RWPE1 (cell line): ENCODE results near the gene BRD2.

Source experiments
- CTCF ChIA-PET: fragments of 350-600 bp; sonication (Branson Sonifier 250); formaldehyde crosslinking; extraction: SDS; loops from one replicate; lab custom pipeline; 2021; lab: Yijun Ruan, JAX
- POLR2A ChIA-PET: fragments of 400-600 bp; formaldehyde crosslinking; extraction: SDS; loops from one replicate; lab custom pipeline; 2020; ENCODE audit warnings: antibody characterized with exemption; ENCODE audit not compliant: low non-redundant PET; lab: Yijun Ruan, JAX
- DNase-seq: peaks from one replicate; pipeline ENCODE4 v3.0.0; 2012; ENCODE audit warnings: low spot score
- H3K27ac ChIP-seq: fragments of 450-650 bp; 2 replicates; pipeline ENCODE4 v1.5.1; 2017
- TF ChIP-seq, protein P1 (sequence below): fragments of 450-650 bp; conservative IDR thresholded peaks from 2 replicates; pipeline ENCODE4 v1.5.1; 2017; ENCODE audit warnings: low read depth, mild to moderate bottlenecking

The BRD2 gene

DNA sequence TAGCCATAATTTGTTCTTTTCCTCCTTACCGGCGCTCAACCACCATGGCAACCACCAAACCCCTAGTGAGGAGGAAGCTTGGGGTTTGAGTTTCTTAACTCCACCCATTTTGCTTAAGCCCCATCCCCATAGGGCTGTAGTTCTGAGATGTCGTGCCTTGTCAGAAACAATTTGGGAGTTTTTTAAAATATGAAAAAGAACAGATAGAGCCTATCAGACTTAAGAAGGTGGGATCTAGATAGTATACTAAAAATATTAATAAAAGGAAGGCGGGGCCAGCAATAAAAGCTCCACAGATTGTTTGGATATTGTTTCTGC lies 5.6 kb downstream of the BRD2 start:
- CTCF ChIA-PET: interaction anchor here (1.2 kb wide), 1 partner anchor 11 kb away, joined by 8 read pairs; no protein-coding TSS in a partner anchor
- POLR2A ChIA-PET: interaction anchor here (0.5 to 0.8 kb wide), 3 partner anchors 8 to 276 kb away, joined by 3 to 5 read pairs (median 4); no protein-coding TSS in a partner anchor
- H3K27ac ChIP-seq: no peak overlapping the region
- TF ChIP-seq, protein P1, sequence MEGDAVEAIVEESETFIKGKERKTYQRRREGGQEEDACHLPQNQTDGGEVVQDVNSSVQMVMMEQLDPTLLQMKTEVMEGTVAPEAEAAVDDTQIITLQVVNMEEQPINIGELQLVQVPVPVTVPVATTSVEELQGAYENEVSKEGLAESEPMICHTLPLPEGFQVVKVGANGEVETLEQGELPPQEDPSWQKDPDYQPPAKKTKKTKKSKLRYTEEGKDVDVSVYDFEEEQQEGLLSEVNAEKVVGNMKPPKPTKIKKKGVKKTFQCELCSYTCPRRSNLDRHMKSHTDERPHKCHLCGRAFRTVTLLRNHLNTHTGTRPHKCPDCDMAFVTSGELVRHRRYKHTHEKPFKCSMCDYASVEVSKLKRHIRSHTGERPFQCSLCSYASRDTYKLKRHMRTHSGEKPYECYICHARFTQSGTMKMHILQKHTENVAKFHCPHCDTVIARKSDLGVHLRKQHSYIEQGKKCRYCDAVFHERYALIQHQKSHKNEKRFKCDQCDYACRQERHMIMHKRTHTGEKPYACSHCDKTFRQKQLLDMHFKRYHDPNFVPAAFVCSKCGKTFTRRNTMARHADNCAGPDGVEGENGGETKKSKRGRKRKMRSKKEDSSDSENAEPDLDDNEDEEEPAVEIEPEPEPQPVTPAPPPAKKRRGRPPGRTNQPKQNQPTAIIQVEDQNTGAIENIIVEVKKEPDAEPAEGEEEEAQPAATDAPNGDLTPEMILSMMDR: no peak
- DNase-seq: no peak

GRCh38 chr6:32974541-32975308 lies 6.3 kb downstream of the BRD2 start:
- ChIA-PET POLR2A (interaction anchor here (0.5 to 0.8 kb wide), 3 partner anchors 9 to 275 kb away, joined by 3 to 5 read pairs (median 4); no protein-coding TSS in a partner anchor), CTCF (interaction anchor here (0.6 to 1.3 kb wide), 3 partner anchors 10 to 41 kb away, joined by 3 to 8 read pairs (median 4); no protein-coding TSS in a partner anchor)
- TF ChIP-seq, protein P1: no peak
- DNase-seq: no peak
- peak overlapping the region; percentile 53 for H3K27ac ChIP-seq

GRCh38 chr6:32975886-32976285 lies 7.5 kb downstream of the BRD2 start:
- no peak for DNase-seq
- peak overlapping the region; percentile 33 for H3K27ac ChIP-seq
- TF ChIP-seq, protein P1: no peak
- CTCF ChIA-PET: interaction anchor here (0.7 to 1.3 kb wide), 2 partner anchors 9 to 780 kb away, joined by 3 to 4 read pairs; no protein-coding TSS in a partner anchor
- POLR2A ChIA-PET: no interaction called here

- H3K27ac ChIP-seq: peak overlapping the region; percentile 33
- TF ChIP-seq, protein P1: no peak
- DNase-seq: no peak
- POLR2A ChIA-PET: no interaction called here
- CTCF ChIA-PET: interaction anchor here (0.7 to 1.3 kb wide), 2 partner anchors 8 to 781 kb away, joined by 3 to 4 read pairs; no protein-coding TSS in a partner anchor
These were observed 8.1 kb downstream of the BRD2 start for GRCh38 chr6:32976334-32977069.

DNA sequence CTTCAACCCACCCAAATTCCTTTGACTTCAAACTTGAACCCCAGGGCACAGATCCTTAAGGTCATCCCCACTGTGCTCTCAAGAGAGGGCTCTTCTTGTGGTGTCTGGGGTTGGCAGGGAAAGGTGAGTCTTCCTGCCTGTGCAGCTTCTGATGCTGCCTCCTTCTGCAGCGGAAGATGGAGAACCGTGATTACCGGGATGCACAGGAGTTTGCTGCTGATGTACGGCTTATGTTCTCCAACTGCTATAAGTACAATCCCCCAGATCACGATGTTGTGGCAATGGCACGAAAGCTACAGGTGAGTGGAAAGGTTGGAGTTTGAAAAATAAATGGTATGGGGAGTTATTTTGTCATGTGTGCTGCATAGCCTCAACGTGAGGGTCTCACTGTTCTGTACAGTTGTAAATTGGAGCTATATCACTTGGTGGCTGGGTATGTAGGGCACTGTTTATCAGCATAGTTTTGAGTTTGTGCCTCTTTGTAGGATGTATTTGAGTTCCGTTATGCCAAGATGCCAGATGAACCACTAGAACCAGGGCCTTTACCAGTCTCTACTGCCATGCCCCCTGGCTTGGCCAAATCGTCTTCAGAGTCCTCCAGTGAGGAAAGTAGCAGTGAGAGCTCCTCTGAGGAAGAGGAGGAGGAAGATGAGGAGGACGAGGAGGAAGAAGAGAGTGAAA lies 9.0 kb downstream of the BRD2 start:
- POLR2A ChIA-PET: no interaction called here
- H3K27ac ChIP-seq: no peak overlapping the region
- TF ChIP-seq, protein P1: no peak
- no peak for DNase-seq
- CTCF ChIA-PET: interaction anchor here (0.7 kb wide), 2 partner anchors 271 to 1819 kb away, joined by 3 to 4 read pairs; partner anchors contain the start of gene TCF19

DNA sequence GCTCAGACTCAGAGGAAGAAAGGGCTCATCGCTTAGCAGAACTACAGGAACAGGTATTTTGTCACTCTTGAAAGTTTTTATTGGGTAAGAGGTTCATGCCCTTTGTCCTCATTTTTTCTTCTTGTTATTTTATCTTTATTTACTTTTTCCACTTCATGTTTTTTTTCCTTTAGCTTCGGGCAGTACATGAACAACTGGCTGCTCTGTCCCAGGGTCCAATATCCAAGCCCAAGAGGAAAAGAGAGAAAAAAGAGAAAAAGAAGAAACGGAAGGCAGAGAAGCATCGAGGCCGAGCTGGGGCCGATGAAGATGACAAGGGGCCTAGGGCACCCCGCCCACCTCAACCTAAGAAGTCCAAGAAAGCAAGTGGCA lies 9.5 kb downstream of the BRD2 start:
- POLR2A ChIA-PET: no interaction called here
- CTCF ChIA-PET: interaction anchor here (0.7 kb wide), 2 partner anchors 271 to 1820 kb away, joined by 3 to 4 read pairs; partner anchors contain the start of gene TCF19

More for the DNA sequence above, 9.5 kb downstream of the BRD2 start:
- 0 out of 2 replicates have a peak overlapping the region, but pooled peaks have one; percentile 21 for H3K27ac ChIP-seq
- TF ChIP-seq, protein P1: no peak
- DNase-seq: no peak
